Measurements from ENCODE around the gene THSD7B.
"Not testable (repeated sequence)": the region's sequence is repeated elsewhere in the genome, so short reads cannot be mapped to it uniquely, and the experiment has no call there.

The THSD7B gene

GRCh38 chr2:137048455-137048854 lies 283.1 kb downstream of the THSD7B start:
- no peak for DNase-seq

GRCh38 chr2:137049518-137049917 lies 284.2 kb downstream of the THSD7B start:
- no peak for DNase-seq

GRCh38 chr2:137050949-137051348 lies 285.6 kb downstream of the THSD7B start:
- DNase-seq, result no peak

GRCh38 chr2:137051778-137052398 lies 286.5 kb downstream of the THSD7B start:
- DNase-seq, result no peak

DNA sequence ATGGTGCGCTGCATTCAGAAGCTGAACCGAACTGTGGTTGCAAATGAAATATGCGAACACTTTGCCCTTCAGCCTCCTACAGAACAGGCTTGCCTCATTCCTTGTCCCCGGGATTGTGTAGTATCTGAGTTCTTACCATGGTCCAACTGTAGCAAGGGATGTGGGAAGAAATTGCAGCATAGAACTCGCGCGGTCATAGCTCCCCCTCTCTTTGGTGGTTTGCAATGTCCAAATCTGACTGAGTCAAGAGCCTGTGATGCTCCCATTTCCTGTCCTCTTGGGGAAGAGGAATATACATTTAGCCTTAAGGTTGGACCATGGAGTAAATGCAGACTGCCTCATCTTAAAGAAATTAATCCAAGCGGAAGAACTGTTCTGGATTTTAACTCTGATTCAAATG lies 291.4 kb downstream of the THSD7B start:
- DNase-seq, result no peak

GRCh38 chr2:137076111-137076765 lies 310.9 kb downstream of the THSD7B start:
- DNase-seq, result not testable (repeated sequence)

DNA sequence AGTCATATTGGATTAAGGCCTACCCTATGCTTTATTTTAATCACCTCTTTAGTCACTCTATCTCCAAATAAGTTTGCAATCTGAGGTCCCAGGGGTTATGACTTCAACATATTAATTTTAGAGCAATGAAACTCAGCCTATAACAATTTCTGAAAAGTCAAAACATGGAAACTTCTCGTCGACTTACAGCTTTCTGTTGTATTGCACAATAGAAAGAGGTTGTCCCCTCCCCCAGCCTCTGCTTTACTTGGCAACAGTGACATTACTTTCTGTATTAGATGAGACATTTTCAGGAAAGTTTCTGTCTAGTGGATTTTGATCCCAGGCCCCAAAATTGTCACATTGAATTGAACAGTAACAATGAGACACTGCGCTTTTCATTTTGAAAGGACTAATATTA lies 326.4 kb downstream of the THSD7B start:
- DNase-seq, result no peak

GRCh38 chr2:137093116-137093515 lies 327.8 kb downstream of the THSD7B start:
- DNase-seq, result no peak

GRCh38 chr2:137096187-137096586 lies 330.8 kb downstream of the THSD7B start:
- DNase-seq, result no peak

DNA sequence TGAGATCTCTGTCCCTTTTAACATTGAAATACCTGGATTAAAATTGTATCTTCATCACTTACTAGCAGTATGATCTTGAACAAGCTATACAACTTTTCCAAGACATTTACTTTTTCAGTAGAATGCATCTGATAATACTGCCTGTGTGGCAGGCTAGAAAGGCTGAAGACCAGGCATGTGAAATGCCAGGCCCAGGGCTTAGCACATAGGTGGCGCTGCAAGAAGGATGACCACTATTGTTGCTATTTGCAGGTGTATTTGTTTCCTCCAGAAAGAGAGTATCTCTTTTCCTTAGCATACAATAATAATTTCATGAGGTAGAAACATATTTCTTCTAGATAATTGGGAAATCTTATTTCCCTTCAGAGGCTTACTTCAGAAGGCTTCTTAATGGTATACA lies 331.3 kb downstream of the THSD7B start:
- no peak for DNase-seq

- DNase-seq, result not testable (repeated sequence)
These were observed 336.5 kb downstream of the THSD7B start for GRCh38 chr2:137101814-137102213.

- DNase-seq, result no peak
These were observed 342.6 kb downstream of the THSD7B start for GRCh38 chr2:137107904-137108303.

- DNase-seq, result no peak
These were observed 346.6 kb downstream of the THSD7B start for GRCh38 chr2:137111896-137112295.

DNA sequence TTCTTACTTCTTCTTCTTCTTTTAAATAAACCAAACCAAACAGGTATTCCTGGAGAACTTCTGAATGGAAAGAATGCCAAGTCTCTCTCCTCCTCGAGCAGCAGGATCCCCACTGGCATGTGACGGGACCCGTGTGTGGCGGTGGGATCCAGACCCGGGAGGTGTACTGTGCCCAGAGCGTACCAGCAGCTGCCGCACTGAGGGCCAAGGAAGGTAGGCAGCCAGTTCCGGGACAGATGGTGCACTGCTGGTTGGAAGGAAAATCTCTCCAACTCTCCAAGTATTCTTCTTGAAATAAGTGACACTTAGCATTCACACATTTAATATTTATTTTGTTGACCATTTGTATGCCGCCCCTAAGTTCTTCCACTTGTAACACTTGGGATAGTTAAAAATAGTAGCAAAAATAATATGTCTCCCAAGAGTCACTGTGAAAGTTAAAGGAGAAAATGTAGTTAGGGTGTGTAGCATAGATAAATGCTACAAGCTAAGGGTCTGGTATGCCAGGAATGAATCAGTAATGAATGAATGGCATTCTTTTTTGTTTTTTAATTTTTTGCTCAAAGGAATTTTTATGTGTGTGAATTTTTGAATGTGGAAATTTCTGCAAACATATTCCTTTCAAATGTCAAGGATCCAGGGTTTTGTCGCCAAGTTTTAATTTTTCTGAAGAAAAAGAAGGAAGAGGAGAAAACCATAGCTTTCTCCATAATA lies 349.9 kb downstream of the THSD7B start:
- no peak for DNase-seq

DNA sequence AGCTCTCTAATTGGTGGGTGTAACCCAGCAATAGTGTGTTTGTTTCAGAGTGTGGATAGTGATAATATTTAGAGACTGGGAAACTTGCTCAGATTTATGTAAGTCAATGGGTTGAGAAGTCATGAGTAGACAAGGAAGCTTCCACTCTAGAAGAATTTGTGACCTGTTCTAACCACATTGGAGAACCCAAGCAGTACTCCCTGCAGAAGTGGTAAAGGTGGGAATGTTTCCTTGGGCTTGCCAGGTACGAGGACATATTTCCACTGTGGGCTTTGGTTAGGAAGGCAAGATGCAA lies 350.4 kb downstream of the THSD7B start:
- no peak for DNase-seq

DNA sequence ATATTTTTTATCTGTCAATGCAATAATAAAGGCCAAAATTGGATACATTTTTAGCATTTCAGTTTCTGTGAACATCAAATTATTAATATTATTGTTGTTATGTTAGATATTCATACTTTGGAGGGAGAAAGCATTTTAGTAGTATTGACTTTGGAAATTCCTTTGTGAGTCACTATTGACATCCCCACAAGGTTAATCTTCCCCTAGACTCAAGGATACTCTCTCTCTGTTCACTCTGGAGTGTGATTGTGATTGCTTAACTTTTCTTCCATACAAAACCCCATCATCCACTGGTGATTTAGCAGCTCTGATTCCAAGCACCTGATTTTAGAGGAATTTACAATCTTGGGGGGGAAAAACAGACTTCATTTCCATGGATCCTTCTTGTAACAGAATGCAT lies 352.0 kb downstream of the THSD7B start:
- DNase-seq, result no peak

DNA sequence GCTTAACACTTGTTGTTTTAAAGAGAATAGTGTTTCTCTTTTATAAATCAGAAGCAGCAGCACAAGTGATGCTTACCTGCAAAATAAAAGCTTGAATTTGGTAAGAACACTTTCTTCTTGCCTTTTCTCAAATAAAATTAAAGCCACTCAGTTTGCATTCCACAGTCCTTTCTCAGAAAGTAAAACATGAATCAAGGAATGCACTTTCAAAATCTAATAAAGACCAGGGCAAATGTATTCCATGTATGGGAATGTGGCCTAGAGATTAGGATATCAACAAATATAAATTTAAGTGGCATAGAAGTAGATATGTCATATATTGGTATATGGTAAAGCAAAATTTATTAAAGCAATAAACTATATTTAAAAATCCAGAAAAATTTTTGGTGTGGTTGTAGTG lies 352.8 kb downstream of the THSD7B start:
- DNase-seq, result no peak

GRCh38 chr2:137123226-137123625 lies 357.9 kb downstream of the THSD7B start:
- no peak for DNase-seq

DNA sequence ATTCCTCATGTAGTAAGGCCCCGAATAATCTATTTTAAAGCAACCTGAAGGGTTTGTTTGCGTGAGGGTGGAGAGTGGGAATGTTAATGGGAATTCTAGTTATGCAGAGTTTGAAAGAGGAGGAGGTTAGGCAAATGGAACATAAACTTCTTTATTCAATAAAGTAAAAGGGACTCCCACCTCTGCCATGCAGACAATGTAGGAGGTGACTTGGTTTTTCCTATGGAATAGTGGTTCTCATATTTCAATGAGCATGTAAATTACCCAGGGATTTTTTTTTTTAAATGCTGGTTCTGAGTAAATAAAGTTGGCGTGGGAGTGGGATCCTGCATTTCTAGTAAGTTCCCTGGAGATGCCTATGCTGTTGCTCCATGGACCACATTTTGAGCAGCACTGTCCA lies 367.9 kb downstream of the THSD7B start:
- DNase-seq, result no peak

GRCh38 chr2:137138263-137138662 lies 372.9 kb downstream of the THSD7B start:
- no peak for DNase-seq

- DNase-seq, result no peak
These were observed 386.4 kb downstream of the THSD7B start for GRCh38 chr2:137151731-137152130.

DNA sequence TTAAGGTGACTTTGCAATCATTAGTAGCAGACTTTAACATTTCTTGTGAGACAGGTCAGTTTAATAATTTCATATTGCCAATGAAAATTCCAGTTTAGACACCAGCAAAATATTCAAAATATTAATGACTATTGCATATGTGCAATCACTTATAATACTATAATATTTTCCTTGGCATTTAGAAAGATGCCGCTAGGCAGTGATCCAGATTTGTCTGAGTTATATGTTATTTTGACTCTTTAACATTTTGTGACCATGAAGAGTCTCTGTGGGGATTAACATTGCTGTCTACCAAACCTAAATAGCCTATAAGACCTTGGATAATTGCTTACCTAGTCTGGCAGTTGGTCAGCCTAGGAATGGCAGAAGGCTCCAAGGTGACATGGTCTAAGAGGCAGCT lies 389.6 kb downstream of the THSD7B start:
- DNase-seq, result no peak

DNA sequence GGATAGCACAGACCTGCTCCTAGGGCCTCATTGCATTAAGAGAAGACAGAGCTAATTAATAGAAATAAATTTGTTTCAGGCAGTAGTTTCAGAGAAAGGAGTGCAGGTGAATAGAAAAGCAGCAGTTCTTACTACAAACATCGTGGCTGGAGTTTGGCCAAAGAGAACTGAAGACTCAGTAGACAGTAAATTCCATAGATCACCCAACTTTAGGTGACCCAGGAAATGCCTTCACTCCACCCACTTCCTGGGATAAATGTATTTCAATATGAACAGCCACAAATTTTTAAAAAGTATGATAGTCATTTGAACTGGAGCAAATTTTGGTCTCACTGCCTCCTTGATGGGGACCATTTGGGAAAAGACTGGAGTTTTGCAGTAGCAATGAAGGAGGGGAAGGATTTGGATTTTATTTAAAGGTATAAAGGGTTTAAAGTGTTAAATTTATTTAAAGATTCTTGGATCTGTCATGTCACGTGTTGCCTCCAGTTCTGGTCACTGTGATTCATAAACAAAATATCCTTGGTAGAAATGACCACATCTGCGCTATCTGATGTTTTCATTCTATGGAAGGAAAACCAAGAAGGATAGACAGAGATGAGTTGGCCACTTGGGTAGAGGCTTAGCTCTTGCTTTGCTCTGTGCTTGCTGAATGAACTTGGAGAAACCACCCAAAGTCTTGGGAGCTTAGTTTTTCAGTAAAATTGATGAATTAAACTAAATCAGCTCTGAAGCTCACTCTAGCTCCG lies 390.2 kb downstream of the THSD7B start:
- DNase-seq, result no peak

Data from amniotic stem cell (primary cell).